ENCODE data around the gene POLD1.

Gene POLD1

DNA sequence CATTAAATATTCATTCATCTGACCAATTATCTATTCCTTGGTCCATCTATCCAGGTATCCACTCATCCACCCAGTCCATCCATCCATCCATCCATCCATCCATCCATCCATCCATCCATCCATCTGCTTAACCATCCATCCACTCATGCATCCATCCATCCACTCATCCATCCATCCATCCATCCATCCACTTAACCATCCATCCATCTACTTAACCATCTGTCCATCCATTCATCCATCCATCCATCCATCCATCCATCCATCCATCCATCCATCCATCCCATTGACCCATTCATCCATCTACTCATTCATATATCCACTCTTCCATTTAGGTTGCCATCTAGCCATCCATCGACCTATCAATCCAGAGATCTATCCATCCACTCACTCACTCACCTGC lies 59.9 kb downstream of the POLD1 start:
- DNase-seq, result no peak

DNA sequence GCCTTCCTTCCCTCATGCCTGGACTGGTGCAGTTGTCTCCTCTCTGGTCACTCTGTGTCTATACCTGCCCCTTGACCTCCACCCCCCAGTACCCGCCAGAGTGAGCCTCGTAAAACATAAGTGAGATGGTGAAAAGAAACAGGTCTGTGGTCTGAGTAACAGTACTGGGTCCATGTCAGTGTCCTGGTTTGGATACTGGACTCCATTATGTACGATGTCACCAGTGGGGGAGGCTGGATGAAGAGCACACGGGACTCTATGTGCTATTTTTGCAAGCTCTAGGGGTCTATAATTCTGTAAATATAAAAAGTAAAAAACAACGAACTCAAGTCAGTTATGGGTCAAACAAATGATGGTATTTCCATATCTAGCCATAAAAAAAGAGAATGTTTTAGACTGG lies 62.9 kb downstream of the POLD1 start:
- no peak for DNase-seq

DNA sequence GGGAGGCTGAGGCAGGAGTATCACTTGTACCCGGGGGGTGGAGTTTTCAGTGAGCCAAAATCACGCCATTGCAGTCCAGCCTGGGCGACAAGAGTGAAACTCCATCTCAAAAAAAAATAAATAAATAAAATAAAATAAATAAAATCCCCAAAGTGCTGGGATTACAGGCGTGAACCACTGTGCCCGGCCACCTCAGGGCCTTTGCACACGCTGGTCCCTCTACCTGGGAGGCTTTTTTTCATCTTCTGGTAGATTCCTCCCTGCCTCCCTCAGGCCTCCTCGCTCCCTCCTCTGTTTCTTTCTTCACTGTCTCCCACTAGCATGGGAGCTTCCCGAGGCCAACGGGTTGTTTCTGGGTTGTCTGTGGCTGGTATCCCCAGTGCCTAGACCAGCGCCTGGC lies 63.6 kb downstream of the POLD1 start:
- no peak for DNase-seq

DNA sequence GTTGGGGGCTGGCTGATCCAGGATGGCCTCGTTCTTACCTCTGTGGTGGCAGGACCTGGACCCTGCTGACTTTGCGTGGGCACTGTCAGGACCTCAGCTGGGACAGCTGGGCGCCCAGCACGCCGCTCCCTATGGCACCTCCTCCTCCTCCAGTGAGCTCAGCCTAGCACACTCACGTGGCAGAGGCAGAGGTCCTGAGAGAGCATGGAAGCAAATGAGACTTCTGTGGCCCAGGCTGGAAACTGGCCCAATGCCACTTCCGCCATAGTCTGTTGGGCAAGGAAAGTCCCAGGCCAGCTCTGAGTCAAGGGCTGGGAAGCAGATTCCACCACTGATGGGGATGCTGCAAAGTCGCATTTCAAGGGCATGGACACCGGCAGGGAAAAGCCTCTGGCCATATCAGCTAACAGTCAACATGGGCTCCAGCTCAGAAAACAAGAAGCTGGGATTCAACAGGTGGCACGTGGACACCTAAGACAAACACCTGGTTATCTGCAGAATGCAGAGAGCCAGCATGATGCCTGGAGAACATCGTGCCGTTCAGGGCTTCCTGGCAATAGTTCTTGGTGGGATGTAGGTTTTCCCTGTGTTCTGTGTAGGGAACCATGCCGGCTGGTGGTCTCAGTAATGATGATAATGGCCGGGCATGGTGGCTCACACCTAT lies 65.2 kb downstream of the POLD1 start:
- DNase-seq, result no peak

DNA sequence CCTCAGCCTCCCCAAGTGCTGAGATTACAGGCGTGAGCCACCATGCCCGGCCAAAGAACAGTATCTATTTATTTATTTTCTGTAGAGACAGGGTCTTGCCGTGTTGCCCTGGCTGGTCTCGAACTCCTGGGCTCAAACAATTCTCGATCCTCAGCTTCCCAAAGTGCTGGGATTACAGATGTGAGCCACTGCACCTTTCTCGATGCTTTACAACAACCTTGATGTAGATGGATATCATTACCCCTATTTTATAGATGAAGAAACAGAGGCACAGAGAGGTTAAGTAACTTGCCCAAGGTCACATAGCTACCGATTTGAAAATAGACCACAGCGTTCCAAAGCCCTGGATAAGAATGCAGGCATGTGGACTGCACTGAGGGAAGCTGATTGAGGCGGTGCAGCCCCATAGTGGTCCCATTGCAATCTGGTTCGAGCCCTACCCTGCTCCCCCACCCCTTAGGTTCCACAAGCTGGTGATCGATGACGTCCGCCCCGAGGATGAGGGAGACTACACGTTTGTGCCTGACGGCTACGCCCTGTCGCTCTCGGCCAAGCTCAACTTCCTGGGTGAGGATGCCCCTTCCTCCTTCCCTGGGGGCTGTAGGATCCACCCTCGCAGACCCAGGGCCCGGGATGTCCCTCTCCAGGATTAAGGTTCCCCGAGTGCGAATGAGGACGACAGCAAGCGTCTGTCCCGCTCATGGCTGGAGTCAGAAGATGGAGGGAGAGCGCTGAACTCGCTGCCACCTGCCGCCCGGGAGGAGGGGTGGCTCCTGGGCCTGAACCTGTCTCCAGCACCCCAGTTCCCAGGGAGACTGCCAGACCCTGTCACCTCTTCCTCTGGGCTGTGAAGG lies 66.4 kb downstream of the POLD1 start:
- DNase-seq, result no peak

DNA sequence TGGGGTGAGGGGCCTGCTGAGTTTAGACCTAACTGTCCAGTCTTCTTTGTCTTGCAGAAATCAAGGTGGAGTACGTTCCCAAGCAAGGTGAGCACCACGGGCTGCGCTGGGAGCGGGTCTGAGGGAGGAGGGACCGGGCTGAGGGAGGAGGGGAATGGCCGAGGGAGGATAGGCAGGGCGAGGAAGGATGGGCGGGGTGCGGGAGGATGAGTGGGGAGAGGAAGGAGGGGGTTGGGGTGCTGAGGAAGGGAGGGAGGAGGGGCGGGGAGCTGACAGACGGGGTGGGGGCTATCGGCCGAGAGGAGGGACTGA lies 67.0 kb downstream of the POLD1 start:
- no peak for DNase-seq

DNA sequence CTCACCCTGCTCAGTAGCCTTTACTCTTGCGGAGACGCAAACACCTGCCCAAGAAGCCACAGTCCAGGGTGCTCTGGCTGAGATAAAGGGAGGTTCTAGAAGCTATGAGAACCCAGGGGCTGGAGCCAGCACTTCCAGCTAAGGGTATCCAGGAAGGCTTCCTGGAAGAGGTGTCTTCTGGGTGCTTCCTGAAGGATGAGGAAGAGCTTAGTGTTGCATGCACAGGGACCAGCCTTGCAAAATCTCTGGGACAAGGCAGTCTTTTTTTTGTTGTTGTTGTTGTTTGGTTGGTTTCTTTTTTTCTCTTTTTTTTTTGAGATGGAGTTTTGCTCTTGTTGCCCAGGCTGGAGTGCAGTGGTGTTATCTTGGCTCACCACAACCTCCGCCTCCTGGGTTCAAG lies 69.1 kb downstream of the POLD1 start:
- no peak for DNase-seq

DNA sequence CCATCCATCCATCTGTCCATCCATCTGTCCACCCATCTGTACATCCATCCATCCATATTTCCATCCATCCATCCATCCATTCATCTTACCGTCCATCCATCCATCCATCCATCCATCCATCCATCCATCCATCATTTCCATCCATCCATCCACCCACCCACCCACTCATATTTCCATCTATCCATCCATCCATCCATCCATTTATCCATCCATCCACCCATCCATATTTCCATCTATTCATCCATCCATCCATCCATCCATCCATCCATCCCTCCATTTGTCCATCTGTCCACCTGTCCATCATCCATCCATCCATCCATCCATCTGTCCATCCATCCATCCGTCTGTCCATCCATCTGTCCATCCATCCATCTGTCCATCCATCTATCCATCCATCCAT lies 71.8 kb downstream of the POLD1 start:
- DNase-seq, result no peak

DNA sequence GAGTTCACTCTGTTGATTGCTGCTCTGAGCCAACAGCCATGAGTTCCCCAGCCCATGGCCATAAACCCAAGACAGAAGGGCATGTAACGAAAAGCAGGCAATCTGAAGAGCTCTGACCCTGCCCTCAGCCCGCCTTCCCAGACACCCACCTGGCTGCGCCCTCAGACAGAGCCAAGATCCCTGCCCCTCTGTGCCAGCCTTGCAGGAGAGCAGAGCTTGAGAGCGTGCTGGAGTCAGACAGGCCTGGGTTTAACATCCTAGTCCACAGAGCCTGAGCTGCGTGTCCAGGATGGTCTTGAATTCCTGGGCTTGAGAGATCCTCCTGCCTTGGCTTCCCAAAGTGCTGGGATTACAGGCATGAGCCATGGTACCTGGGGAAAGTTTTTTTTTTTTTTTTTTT lies 73.2 kb downstream of the POLD1 start:
- no peak for DNase-seq

DNA sequence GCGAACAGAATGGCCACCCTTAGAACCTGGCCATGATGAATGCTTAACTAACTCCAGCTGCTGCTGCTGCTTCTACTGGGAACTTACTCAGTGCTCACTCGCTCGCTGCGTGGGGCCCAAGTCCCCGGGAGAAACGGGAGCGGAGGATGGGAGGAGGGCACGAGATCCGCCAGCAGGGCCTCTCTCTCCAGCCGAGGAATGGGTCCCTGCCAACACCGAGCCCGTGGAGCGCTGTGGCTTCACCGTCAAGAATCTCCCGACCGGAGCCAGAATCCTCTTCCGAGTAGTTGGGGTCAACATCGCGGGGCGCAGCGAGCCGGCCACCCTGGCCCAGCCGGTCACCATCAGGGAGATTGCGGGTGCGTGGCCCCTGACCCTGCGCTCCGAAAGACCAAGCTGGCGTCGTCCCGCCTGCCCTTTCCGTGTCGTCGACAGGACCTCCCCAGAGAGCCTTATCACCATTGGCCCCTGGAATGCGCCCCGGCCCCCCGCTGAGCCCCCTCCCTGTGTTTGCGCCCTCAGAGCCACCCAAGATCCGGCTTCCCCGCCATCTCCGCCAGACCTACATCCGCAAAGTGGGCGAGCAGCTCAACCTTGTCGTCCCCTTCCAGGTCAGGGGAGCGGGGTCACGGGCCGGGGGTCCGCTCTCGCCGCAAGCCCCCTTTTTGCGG lies 74.4 kb downstream of the POLD1 start:
- no peak for DNase-seq

DNA sequence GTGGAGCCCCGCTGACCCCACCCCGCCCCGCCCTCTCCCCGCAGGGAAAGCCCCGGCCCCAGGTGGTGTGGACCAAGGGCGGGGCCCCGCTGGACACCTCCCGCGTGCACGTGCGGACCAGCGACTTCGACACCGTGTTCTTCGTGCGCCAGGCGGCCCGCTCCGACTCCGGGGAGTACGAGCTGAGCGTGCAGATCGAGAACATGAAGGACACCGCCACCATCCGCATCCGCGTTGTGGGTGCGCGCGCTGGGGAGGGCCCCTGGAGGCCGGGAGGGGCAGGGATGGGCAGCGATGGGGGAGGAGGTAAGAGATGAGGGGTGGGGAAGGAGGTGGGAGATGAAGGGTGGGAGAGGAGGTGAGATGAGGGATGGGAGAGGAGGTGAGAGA lies 74.9 kb downstream of the POLD1 start:
- DNase-seq, result no peak

DNA sequence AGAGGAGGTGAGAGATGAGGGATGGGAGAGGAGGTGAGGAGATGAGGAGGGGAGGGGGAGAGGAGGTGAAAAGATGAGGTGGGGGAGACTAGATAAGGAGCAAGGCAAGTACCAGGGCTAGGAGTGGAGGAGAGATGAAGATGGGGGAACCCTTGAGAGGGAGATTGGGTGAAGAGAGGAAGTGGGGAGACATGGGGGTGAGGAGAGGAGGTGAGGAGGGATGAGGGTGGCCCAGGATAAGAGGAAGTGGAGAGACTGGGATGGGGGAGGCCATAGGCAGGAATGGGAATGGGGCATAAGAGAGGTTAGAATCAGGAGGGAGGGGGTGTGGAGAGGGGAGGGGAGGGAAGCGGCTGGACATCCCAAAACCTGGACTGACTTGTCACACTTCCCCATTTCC lies 75.5 kb downstream of the POLD1 start:
- no peak for DNase-seq

DNA sequence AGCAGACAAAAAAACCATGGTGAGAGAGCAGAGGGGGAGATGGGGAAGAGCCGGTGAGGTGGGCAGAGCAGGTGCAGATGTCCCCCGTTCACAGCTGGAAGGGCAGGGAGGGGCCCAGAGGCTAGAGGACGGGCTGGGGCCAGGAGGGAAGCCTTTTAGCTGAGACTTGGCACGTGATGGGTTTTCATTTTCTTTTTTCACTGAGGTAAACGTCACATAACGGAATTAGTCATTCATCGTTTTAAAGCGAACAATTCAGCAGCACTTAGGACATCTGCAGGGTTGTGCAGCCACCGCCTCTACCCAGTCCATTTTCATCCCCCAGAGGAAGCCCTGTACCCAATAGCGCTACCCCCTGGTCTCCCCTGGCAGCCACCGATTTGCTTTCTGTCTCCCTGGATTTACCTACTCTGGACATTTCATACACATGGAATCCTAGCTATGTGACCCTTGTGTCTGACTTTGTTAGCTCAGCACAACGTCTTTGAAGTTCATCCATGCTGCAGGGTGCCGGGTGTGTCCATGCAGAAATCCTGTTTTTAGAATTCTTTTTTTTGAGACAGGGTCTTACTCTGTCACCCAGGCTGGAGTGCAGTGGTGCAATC lies 76.1 kb downstream of the POLD1 start:
- DNase-seq, result peak; percentile 41

DNA sequence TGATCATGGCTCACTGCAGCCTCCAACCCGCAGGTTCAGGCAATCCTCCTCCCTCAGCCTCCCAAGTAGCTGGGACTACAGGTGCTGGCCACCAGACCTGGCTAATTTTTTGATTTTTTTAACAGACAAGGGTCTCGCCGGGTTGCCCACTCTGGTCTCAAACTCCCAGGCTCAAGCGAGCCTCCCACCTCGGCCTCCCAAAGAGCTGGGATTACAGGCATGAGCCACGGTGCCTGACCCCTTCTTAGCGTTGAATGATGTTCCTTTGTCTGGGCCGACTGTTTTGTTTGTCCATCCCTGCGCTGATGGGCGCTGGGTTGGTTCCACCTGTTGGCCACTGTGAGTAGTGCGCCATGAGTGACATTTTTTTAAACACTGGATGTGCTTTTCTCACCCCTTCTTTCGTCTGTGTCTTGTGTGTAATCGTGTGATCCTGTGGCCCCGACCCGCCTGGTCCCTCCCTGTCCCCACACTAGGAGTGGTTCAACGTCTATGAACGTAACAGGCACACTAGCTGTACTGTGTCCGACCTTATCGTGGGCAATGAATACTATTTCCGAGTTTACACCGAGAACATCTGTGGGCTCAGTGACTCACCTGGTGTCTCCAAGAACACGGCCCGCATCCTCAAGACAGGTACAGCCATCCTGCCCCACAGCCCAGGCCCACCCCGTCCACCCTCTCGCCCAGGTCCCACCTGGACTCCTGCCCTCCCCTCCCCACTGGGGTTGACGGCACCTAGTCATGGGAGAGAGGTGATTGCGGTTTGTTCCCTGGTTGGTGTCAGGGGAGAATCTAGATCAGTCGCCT lies 77.1 kb downstream of the POLD1 start:
- peak; percentile 78 for DNase-seq

DNA sequence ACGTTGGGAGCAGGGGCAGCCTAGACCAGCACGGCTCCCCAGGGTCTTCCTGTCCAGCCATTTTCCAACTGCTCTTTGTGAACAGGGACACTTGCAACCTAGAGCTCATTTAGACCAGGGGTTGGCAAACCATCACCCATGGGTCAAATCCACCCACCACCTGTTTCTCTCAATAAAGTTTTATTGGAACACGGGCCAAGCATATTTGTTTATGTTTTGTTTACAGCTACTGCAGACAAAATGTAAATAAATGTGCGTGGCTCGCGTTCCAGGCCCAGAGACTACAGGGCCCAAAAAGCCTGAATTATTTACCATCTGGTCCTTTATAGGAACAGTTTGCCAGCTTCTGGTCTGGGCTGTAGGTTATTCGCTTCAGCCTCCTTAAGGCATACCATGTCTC lies 78.8 kb downstream of the POLD1 start:
- no peak for DNase-seq

DNA sequence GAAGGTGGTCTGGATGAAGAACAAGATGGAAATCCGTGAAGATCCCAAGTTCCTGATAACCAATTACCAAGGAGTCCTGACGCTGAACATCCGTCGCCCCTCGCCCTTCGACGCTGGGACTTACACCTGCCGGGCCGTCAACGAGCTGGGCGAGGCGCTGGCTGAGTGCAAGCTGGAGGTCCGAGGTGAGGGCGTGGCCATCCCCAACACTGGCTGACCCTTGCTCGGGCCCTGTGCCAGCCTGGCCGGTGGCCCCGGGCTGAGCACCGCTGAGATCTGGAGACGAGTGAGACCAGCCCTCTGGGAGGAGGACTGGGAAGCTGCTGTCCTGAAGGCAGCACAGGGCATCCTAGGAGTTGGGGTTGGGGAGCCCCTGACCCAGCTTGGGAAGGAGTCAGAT lies 80.2 kb downstream of the POLD1 start:
- no peak for DNase-seq

DNA sequence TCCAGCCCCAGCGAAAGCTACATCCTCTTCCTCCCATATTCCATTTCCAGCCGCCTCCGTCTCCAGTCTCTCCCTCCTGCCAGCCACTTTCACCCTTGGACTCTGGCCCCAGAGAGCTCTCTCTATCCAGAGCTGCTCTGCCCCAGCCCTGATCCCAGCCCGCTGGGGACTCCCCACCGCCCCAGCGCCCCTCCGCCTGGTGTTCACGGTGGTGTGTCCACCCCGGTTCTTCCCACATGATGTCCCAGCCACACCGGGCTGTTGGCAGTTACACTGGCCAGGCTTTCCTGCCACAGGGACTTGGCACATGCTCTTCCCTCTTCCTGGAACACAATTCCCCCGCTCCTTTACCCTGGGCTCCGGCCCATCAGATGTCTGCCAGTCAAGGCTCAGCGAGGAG lies 80.9 kb downstream of the POLD1 start:
- DNase-seq, result no peak

DNA sequence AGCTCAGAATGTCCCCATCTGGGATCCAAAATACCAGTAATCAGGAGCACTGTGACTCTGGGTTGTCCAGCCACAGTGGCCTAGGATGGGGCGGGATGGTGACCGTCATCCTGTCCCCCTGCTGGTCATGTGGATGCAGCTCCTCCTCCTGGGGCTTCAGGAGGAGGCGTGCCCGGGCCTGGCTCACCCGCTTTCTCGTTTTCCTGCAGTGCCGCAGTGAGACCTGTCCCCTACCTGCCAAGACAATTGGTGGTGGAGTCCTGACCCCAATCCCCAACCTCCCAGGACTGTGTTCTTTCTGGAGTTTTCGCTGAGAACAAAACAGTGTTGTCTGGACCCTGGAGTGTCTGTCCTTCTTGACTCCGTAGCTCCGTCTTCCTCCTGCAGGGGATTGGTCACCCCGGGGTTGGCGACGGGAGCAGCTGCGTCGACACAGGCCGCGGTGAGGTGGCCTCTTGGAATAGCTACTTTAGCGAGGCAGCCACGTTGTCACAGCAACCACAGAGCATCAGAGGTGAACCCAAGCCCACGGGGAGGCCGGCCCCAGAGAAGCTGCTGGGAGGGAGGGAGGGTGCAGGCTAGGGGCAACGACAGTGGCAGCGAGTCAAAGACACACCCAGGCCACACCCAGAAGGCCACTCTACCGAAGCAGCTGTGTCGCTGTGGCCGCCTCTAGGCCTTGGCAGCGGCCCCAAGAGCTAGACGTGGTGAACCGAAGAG lies 82.0 kb downstream of the POLD1 start:
- DNase-seq, result no peak

DNA sequence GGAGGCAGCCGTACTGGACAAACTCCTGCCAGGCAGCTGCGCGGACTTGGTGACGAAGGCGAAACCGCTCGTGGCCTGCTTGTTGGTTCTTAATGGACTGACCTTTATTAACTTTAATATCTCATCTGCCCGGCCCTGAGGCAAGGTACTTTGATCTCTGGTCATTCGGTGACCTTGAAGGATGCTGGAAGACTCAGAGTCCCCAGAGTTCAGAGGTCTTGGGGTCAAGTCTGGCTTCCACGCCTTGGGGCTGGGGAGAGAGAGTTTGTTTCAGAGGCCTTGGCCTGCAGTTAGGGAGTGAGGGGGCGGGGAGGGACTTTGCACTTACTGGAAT lies 82.5 kb downstream of the POLD1 start:
- no peak for DNase-seq

DNA sequence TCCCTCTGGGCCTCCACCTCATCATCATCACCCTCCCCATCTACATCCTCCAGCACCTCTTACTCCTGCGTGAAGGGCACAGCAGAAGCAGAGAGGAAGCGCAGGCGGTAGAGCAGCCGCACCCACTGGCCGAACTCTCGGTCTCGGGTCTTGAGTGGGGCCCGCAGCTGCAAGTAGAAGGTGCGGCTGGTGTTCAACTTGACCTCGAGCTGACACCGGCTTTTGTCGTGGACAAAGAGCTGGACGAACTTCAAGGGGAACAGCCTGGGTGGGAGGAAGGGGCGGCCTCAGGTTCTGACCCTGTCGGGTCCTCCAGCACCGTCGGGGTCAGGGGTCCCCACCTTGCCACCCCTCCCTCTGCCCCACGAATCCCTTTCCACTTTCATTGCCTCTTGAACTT lies 83.4 kb downstream of the POLD1 start:
- no peak for DNase-seq

Measured in stimulated activated CD8-positive, alpha-beta memory T cell treated with anti-CD3 and anti-CD28 coated beads, Interleukin-4, amount 100 ng/mL, for 48 hours (primary cell).